Breast epithelium (tissue), 3 donors: Measurements from ENCODE around the gene TANGO6.

Experiments
- POLR2A ChIP-seq: fragments of 450-650 bp; IDR thresholded peaks from one replicate; pipeline ENCODE4 v1.6.1; 2016; ENCODE audit warnings: antibody characterized with exemption, mild to moderate bottlenecking, moderate library complexity
- TF ChIP-seq, protein P1 (sequence below), 3 donors: fragments of 450-650 bp; IDR thresholded peaks; one replicate each; pipeline ENCODE4 v1.5.1; 2016 to 2017; ENCODE audit warnings: antibody characterized with exemption in 3 of 3, mild to moderate bottlenecking in 3 of 3, moderate library complexity in 3 of 3

DNA sequence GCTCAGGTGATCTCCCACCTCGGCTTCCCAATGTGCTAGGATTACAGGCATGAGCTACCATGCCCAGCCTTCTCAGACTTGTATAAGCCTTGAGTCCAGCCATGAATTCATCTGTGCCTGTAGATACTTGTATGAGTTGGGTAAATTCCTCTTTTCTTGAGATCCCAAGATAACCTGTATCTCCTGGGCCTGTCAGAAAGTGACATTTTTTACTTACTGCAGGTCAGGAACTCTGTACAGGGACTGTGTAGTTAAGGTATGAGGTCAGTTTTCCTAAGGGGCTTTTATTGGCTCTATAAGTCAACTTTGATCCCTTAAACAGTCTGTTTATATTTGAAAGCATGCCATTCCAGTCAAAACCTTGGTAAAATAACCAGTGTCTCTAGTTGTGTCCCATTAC is 155.8 kb downstream of the TANGO6 start:
- TF ChIP-seq POLR2A = no peak
- TF ChIP-seq, protein P1, sequence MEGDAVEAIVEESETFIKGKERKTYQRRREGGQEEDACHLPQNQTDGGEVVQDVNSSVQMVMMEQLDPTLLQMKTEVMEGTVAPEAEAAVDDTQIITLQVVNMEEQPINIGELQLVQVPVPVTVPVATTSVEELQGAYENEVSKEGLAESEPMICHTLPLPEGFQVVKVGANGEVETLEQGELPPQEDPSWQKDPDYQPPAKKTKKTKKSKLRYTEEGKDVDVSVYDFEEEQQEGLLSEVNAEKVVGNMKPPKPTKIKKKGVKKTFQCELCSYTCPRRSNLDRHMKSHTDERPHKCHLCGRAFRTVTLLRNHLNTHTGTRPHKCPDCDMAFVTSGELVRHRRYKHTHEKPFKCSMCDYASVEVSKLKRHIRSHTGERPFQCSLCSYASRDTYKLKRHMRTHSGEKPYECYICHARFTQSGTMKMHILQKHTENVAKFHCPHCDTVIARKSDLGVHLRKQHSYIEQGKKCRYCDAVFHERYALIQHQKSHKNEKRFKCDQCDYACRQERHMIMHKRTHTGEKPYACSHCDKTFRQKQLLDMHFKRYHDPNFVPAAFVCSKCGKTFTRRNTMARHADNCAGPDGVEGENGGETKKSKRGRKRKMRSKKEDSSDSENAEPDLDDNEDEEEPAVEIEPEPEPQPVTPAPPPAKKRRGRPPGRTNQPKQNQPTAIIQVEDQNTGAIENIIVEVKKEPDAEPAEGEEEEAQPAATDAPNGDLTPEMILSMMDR (IDR thresholded peaks at IDR 0.05) = no peak
